H1 (cell line): ENCODE data around the gene VPS72. TPM values are rescaled to one million over a fixed set of nuclear protein-coding genes. Genes with fewer than 3 reads are reported as not detected.
"Not testable (repeated sequence)": the region's sequence is repeated elsewhere in the genome, so short reads cannot be mapped to it uniquely, and the experiment has no call there.

ENCODE experiments used
- CTCF ChIA-PET: fragments of 300-600 bp; sonication (Branson Sonifier 250); formaldehyde crosslinking; loops from one replicate; lab custom pipeline; 2021; ENCODE audit not compliant: partially characterized antibody; lab: Charles Lee
- POLR2A ChIA-PET: fragments of 300-600 bp; sonication (Branson Sonifier 250); formaldehyde crosslinking; loops from one replicate; lab custom pipeline; 2021; ENCODE audit warnings: inconsistent platforms; ENCODE audit not compliant: partially characterized antibody; lab: Charles Lee
- DNase-seq, 2 experiments: peaks; one replicate each; pipeline versions ENCODE4 v3.0.0 to v3.0.0-alpha.2; 2010 to 2022; ENCODE audit warnings: low spot score in 2 of 2, low read depth in 1 of 2, mixed read lengths in 1 of 2
- FAIRE-seq: peaks from 2 replicates; lab custom pipeline; 2011; peaks lifted over from hg19 to GRCh38; lab: Jason Lieb, UNC
- H2AFZ ChIP-seq: 2 replicates; pipeline ENCODE4 v1.8.1; 2012; ENCODE audit warnings: low read length, inconsistent platforms
- H2AK5ac ChIP-seq: 2 replicates; pipeline ENCODE4 v1.6.1; 2013; ENCODE audit warnings: low read depth, low read length
- H2BK120ac ChIP-seq: replicated peaks from 2 replicates; pipeline ENCODE3; 2013; ENCODE audit warnings: low read depth, low read length, inconsistent platforms
- H2BK12ac ChIP-seq: 2 replicates; pipeline ENCODE4 v1.6.1; 2013; ENCODE audit warnings: low read depth, low read length
- H2BK15ac ChIP-seq: 2 replicates; pipeline ENCODE4 v1.6.1; 2013; ENCODE audit warnings: low read length
- H2BK20ac ChIP-seq: 2 replicates; pipeline ENCODE4 v1.6.1; 2013; ENCODE audit warnings: low read length
- H2BK5ac ChIP-seq: 2 replicates; pipeline ENCODE4 v1.6.1; 2013; ENCODE audit warnings: low read depth, low read length
- H3K14ac ChIP-seq: 2 replicates; pipeline ENCODE4 v1.6.1; 2013; ENCODE audit warnings: inconsistent platforms; ENCODE audit not compliant: insufficient read length
- H3K18ac ChIP-seq: 2 replicates; pipeline ENCODE4 v1.6.1; 2013; ENCODE audit warnings: low read length; ENCODE audit errors: extremely low read depth
- H3K23ac ChIP-seq: 2 replicates; pipeline ENCODE4 v1.6.1; 2013; ENCODE audit warnings: inconsistent platforms; ENCODE audit not compliant: insufficient read length
- H3K23me2 ChIP-seq: 2 replicates; pipeline ENCODE4 v1.6.1; 2013; ENCODE audit warnings: low read depth, low read length
- H3K27ac ChIP-seq: 2 replicates; pipeline ENCODE4 v1.6.1; 2011; ENCODE audit warnings: low read depth, low read length, inconsistent platforms
- H3K27me3 ChIP-seq, 4 experiments: replicated peaks in 1 of 4; 1 replicate in 1 of 4; 2 replicates in 3 of 4; pipeline versions ENCODE4 v1.6.1 to v1.8.1; 2011 to 2013; ENCODE audit warnings: low read length in 3 of 4, mild to moderate bottlenecking in 3 of 4, inconsistent platforms in 2 of 4, mixed read lengths in 2 of 4, moderate library complexity in 1 of 4; ENCODE audit not compliant: control insufficient read depth in 3 of 4, insufficient read depth in 3 of 4; ENCODE audit errors: extremely low read depth in 1 of 4
- H3K36me3 ChIP-seq, 4 experiments: 2 replicates each; pipeline versions ENCODE4 v1.6.1 to v1.8.1; 2011 to 2013; ENCODE audit warnings: mild to moderate bottlenecking in 4 of 4, low read length in 3 of 4, moderate library complexity in 2 of 4, control low read depth in 1 of 4, inconsistent platforms in 1 of 4; ENCODE audit not compliant: insufficient read depth in 4 of 4, control insufficient read depth in 2 of 4
- H3K4ac ChIP-seq: replicated peaks from 2 replicates; pipeline ENCODE3; 2013; ENCODE audit warnings: low read length, low read depth, mixed read lengths, inconsistent platforms; ENCODE audit not compliant: insufficient read length
- H3K4me1 ChIP-seq, 4 experiments: replicated peaks in 1 of 4; 1 replicate in 1 of 4; 2 replicates in 3 of 4; pipeline versions ENCODE4 v1.6.1 to v1.8.1; 2011 to 2013; ENCODE audit warnings: low read length in 3 of 4, inconsistent platforms in 2 of 4, mixed read lengths in 1 of 4; ENCODE audit not compliant: insufficient read depth in 4 of 4, control insufficient read depth in 3 of 4
- H3K4me2 ChIP-seq, 2 experiments: 2 replicates each; pipeline versions ENCODE4 v1.6.1 to v1.8.1; 2011 to 2013; ENCODE audit warnings: low read depth in 2 of 2, low read length in 2 of 2, control low read depth in 1 of 2, inconsistent platforms in 1 of 2, mild to moderate bottlenecking in 1 of 2; ENCODE audit not compliant: insufficient read depth in 1 of 2
- H3K4me3 ChIP-seq, 4 experiments: fragments of 200-600, 300-600 bp in 1 of 4; sonication (generic), shearing (Covaris generic), sonication (Bioruptor Twin) in 1 of 4; 2 replicates each; pipeline versions ENCODE4 v1.5.1 to v1.8.1; 2011 to 2016; ENCODE audit warnings: low read length in 4 of 4, low read depth in 3 of 4, control low read depth in 2 of 4, inconsistent platforms in 2 of 4, mild to moderate bottlenecking in 2 of 4, mixed read lengths in 1 of 4, moderate library complexity in 1 of 4; ENCODE audit not compliant: insufficient read depth in 2 of 4; ENCODE audit errors: extremely low read depth in 1 of 4
- H3K56ac ChIP-seq: replicated peaks from 2 replicates; pipeline ENCODE3; 2013; ENCODE audit warnings: low read depth, mild to moderate bottlenecking, mixed read lengths, low read length, inconsistent platforms; ENCODE audit not compliant: insufficient read length
- H3K79me1 ChIP-seq: 2 replicates; pipeline ENCODE4 v1.6.1; 2013; ENCODE audit warnings: low read depth, low read length, control low read depth
- H3K79me2 ChIP-seq, 2 experiments: 2 replicates each; pipeline versions ENCODE4 v1.6.1 to v1.8.1; 2012 to 2013; ENCODE audit warnings: low read length in 2 of 2, mild to moderate bottlenecking in 2 of 2, inconsistent platforms in 1 of 2; ENCODE audit not compliant: insufficient read depth in 2 of 2, control insufficient read depth in 1 of 2
- H3K9ac ChIP-seq, 4 experiments: replicated peaks in 1 of 4; 1 replicate in 1 of 4; 2 replicates in 3 of 4; pipeline versions ENCODE4 v1.6.1 to v1.8.1; 2011 to 2013; ENCODE audit warnings: low read depth in 3 of 4, low read length in 3 of 4, control low read depth in 2 of 4, mild to moderate bottlenecking in 2 of 4, moderate library complexity in 2 of 4, inconsistent platforms in 1 of 4; ENCODE audit errors: extremely low read depth in 1 of 4
- H3K9me3 ChIP-seq, 2 experiments: 2 replicates each; pipeline versions ENCODE4 v1.6.1 to v1.8.1; 2012 to 2013; ENCODE audit warnings: mild to moderate bottlenecking in 2 of 2, moderate library complexity in 2 of 2, control low read depth in 1 of 2, inconsistent platforms in 1 of 2, low read depth in 1 of 2, low read length in 1 of 2, mixed read lengths in 1 of 2; ENCODE audit not compliant: insufficient read depth in 2 of 2
- H4K20me1 ChIP-seq, 2 experiments: replicated peaks in 1 of 2; 2 replicates each; pipeline versions ENCODE3 to v1.8.1; 2011 to 2013; ENCODE audit warnings: inconsistent platforms in 2 of 2, low read length in 2 of 2, mild to moderate bottlenecking in 1 of 2; ENCODE audit not compliant: insufficient read depth in 2 of 2, control insufficient read depth in 1 of 2
- H4K5ac ChIP-seq: 2 replicates; pipeline ENCODE4 v1.6.1; 2013; ENCODE audit warnings: low read length, low read depth, mixed read lengths, inconsistent platforms; ENCODE audit not compliant: insufficient read length
- H4K8ac ChIP-seq: 2 replicates; pipeline ENCODE4 v1.8.0; 2013; ENCODE audit warnings: mild to moderate bottlenecking, moderate library complexity, low read length, inconsistent platforms; ENCODE audit not compliant: insufficient read depth; ENCODE audit errors: extremely low read depth
- H4K91ac ChIP-seq: replicated peaks from 2 replicates; pipeline ENCODE3; 2013; ENCODE audit warnings: low read length, mixed read lengths, inconsistent platforms; ENCODE audit not compliant: insufficient read length
- WGBS, 2 experiments: shearing (Covaris generic) in 1 of 2; methylation state at CpG; one replicate each; pipeline versions ENCODE4 v1.1.6 to v1.1.7; 2013 to 2015; ENCODE audit warnings: low lambda C conversion rate in 2 of 2, mixed read lengths in 2 of 2, inconsistent platforms in 1 of 2, low coverage in 1 of 2, missing lambda C conversion rate in 1 of 2; ENCODE audit not compliant: insufficient replicate concordance in 2 of 2, insufficient coverage in 1 of 2, insufficient read length in 1 of 2; ENCODE audit errors: extremely low coverage in 1 of 2, missing lambda C conversion rate in 1 of 2; 5-methylcytosine and 5-hydroxymethylcytosine counted together
- polyA plus RNA-seq, 7 experiments: library from polyadenylated mRNA; depleted of rRNA in 3 of 7; stranded (reverse) in 5 of 7; unstranded in 2 of 7; fragments of >200 nt in 5 of 7; fragments of 200-250 nt in 2 of 7; gene quantifications; 1 replicate in 5 of 7; 2 replicates in 1 of 7; 4 replicates in 1 of 7; pipeline versions ENCODE4 v1.2.1 to v1.2.3, GENCODE V29; 2011 to 2013; ENCODE audit warnings: missing spikeins in 2 of 7, mixed read lengths in 2 of 7
- total RNA-seq: library from RNA; stranded (reverse); fragmentation: NEBNext Ultra II Directional; extraction: Animal tissue kit (Norgen Biotek cat#: 25700); gene quantifications from 2 replicates; pipeline ENCODE4 v1.2.1, GENCODE V29; 2021

Gene VPS72
- total and polyA plus RNA-seq, 2 of the 8 experiments (the other 6 are each of a cell fraction or from before 2014, with no cell fraction given) = 86.6 to 121 TPM

DNA sequence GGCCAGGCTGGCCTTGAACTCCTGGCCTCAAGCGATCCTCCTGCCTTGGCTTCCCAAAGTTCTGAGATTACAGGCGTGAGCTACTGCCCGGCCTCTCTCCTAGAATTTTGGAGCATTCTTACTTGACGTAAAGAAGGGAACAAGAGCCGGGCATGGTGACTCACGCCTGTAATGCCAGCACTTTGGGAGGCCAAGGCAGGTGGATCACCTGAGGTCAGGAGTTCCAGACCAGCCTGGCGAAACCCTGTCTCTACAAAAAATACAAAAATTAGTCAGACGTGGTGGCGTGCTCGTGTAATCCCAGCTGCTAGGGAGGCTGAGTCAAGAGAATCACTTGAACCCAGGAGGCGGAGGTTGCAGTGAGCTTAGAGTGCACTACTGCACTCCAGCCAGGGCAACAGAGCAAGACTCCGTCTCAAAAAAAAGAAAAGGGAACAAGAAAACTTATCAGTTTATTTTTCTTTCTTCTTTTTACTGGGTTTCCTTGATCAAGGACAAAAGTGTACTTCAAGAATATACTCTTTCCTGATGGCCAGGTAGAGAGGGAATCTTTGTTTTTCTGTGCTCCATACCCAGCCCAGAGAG, 15.5 kb upstream of the VPS72 start:
- not testable (repeated sequence) for H3K4me1 ChIP-seq, H4K91ac ChIP-seq, H3K27ac ChIP-seq, H2AK5ac ChIP-seq, H3K79me1 ChIP-seq, H3K27me3 ChIP-seq, H3K23ac ChIP-seq, DNase-seq, H3K4me3 ChIP-seq, H3K9ac ChIP-seq, H3K9me3 ChIP-seq, H2BK20ac ChIP-seq, H2BK15ac ChIP-seq, H3K14ac ChIP-seq, H2AFZ ChIP-seq, H3K4ac ChIP-seq, H4K20me1 ChIP-seq, H3K23me2 ChIP-seq, H4K8ac ChIP-seq, H2BK12ac ChIP-seq, H3K56ac ChIP-seq, FAIRE-seq, H3K4me2 ChIP-seq, H3K18ac ChIP-seq, H4K5ac ChIP-seq, H2BK120ac ChIP-seq, H2BK5ac ChIP-seq
- 92% methylated on average over 12 of the region's 12 CpGs; no CpG with 5 or more reads in 1 of the 2 experiments for WGBS, 2 experiments
- POLR2A ChIA-PET = interaction anchor here (1.0 to 2.8 kb wide), 3 partner anchors 10 to 51 kb away, joined by 3 to 14 read pairs (median 3); no protein-coding TSS in a partner anchor
- Histone ChIP-seq H3K36me3 (peaks cover 6 to 40% (median 19%) of the 10 kb centered on the region in 4 experiments; a peak in 5 of 8 replicates), H3K79me2 (peaks cover 22 to 87% of the 10 kb centered on the region in 2 experiments)
- CTCF ChIA-PET = interaction anchor here (0.9 to 2.1 kb wide), 3 partner anchors 9 to 47 kb away, joined by 3 to 7 read pairs (median 3); no protein-coding TSS in a partner anchor
